H1 (cell line): ENCODE results near the gene DLG1. TPM values are rescaled to one million over a fixed set of nuclear protein-coding genes. Genes with fewer than 3 reads are reported as not detected.

ENCODE experiments used
- EZH2 ChIP-seq: fragments of 200-600 bp; sonication (generic); IDR thresholded peaks from 2 replicates; pipeline ENCODE4 v1.7.1; 2012; ENCODE audit warnings: low read depth, mild to moderate bottlenecking, moderate library complexity, low read length, inconsistent platforms; ENCODE audit not compliant: severe bottlenecking
- GABPA ChIP-seq: IDR thresholded peaks from 2 replicates; pipeline ENCODE4 v1.6.1; 2011; ENCODE audit warnings: mild to moderate bottlenecking, low read length, moderate library complexity, borderline replicate concordance; ENCODE audit not compliant: insufficient read depth
- PHF8 ChIP-seq: fragments of 200-600 bp; sonication (generic); conservative IDR thresholded peaks from 2 replicates; pipeline ENCODE4 v1.7.1; 2012; ENCODE audit warnings: low read depth, mild to moderate bottlenecking, inconsistent platforms, low read length, moderate library complexity
- polyA plus RNA-seq, 7 experiments: library from polyadenylated mRNA; depleted of rRNA in 3 of 7; stranded (reverse) in 5 of 7; unstranded in 2 of 7; fragments of >200 nt in 5 of 7; fragments of 200-250 nt in 2 of 7; gene quantifications; 1 replicate in 5 of 7; 2 replicates in 1 of 7; 4 replicates in 1 of 7; pipeline versions ENCODE4 v1.2.1 to v1.2.3, GENCODE V29; 2011 to 2013; ENCODE audit warnings: missing spikeins in 2 of 7, mixed read lengths in 2 of 7
- total RNA-seq: library from RNA; stranded (reverse); fragmentation: NEBNext Ultra II Directional; extraction: Animal tissue kit (Norgen Biotek cat#: 25700); gene quantifications from 2 replicates; pipeline ENCODE4 v1.2.1, GENCODE V29; 2021

Gene DLG1
- total and polyA plus RNA-seq, 2 of the 8 experiments (the other 6 are each of a cell fraction or from before 2014, with no cell fraction given), result 13.4 to 78.8 TPM

DNA sequence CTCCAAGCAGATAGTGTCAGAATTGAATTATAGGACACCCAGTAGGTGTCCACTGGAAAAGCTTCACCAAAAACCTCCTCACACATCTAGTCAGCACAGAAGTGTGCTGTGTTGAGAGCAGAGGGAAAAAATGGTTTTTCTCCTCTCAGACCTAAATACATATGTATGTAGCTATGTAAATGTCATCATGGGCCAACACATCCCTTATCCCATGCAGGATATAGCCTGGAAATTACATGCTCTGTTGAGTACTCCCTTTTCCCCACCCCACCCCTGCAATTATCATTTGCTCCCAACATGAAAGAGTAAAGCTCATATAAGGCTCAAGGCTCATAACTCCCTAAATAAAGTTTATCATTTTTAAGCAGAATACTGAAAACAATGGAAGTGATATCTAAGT lies 35.7 kb downstream of the DLG1 start (continued):
- TF ChIP-seq EZH2, result no peak
- no peak for TF ChIP-seq PHF8
- no peak for TF ChIP-seq GABPA
